H9 (cell line): ENCODE measurements around the gene MICU1. TPM values are rescaled to one million over a fixed set of nuclear protein-coding genes. Genes with fewer than 3 reads are reported as not detected.

Experiments used
- DNase-seq: peaks from one replicate; pipeline ENCODE4 v3.0.0-alpha.2; 2017
- H2AFZ ChIP-seq: one replicate; pipeline ENCODE4 v1.6.1; 2013; ENCODE audit warnings: mild to moderate bottlenecking, low read length, control low read depth, moderate library complexity
- H2AK5ac ChIP-seq: 2 replicates; pipeline ENCODE4 v1.6.1; 2013; ENCODE audit warnings: low read length, control low read depth, mixed read lengths; ENCODE audit not compliant: insufficient read length
- H2BK120ac ChIP-seq: one replicate; pipeline ENCODE4 v1.6.1; 2013; ENCODE audit warnings: low read depth, mild to moderate bottlenecking, low read length, control low read depth, inconsistent platforms; ENCODE audit not compliant: poor library complexity, severe bottlenecking
- H2BK12ac ChIP-seq: 2 replicates; pipeline ENCODE4 v1.6.1; 2013; ENCODE audit warnings: low read length, control low read depth, mixed read lengths, low read depth; ENCODE audit not compliant: insufficient read length
- H2BK15ac ChIP-seq: 2 replicates; pipeline ENCODE4 v1.6.1; 2013; ENCODE audit warnings: low read depth, low read length, control low read depth
- H2BK20ac ChIP-seq: one replicate; pipeline ENCODE4 v1.6.1; 2013; ENCODE audit warnings: low read depth, mild to moderate bottlenecking, low read length, control low read depth, inconsistent platforms; ENCODE audit not compliant: poor library complexity, severe bottlenecking
- H2BK5ac ChIP-seq: 2 replicates; pipeline ENCODE4 v1.6.1; 2013; ENCODE audit warnings: low read length, control low read depth, mixed read lengths; ENCODE audit not compliant: insufficient read length
- H3K14ac ChIP-seq: 2 replicates; pipeline ENCODE4 v1.6.1; 2013; ENCODE audit warnings: low read length, control low read depth; ENCODE audit not compliant: insufficient read depth
- H3K18ac ChIP-seq: 2 replicates; pipeline ENCODE4 v1.6.1; 2013; ENCODE audit warnings: low read depth, mild to moderate bottlenecking, mixed read lengths, low read length, control low read depth; ENCODE audit not compliant: insufficient read length
- H3K23ac ChIP-seq: 2 replicates; pipeline ENCODE4 v1.6.1; 2013; ENCODE audit warnings: low read length, control low read depth, mixed read lengths, low read depth; ENCODE audit not compliant: insufficient read length
- H3K23me2 ChIP-seq: 2 replicates; pipeline ENCODE4 v1.6.1; 2013; ENCODE audit warnings: low read depth, mild to moderate bottlenecking, mixed read lengths, low read length, control low read depth; ENCODE audit not compliant: insufficient read length, poor library complexity, severe bottlenecking
- H3K27ac ChIP-seq: 2 replicates; pipeline ENCODE4 v1.5.1; 2013; ENCODE audit warnings: low read length, control low read depth, mixed read lengths, low read depth; ENCODE audit not compliant: insufficient read length
- H3K27me3 ChIP-seq: 2 replicates; pipeline ENCODE4 v1.6.1; 2013; ENCODE audit warnings: low read length, control low read depth, inconsistent platforms; ENCODE audit not compliant: insufficient read depth
- H3K4ac ChIP-seq: 2 replicates; pipeline ENCODE4 v1.6.1; 2013; ENCODE audit warnings: low read depth, mild to moderate bottlenecking, control low read depth, inconsistent platforms, low read length, moderate library complexity
- H3K4me1 ChIP-seq: 2 replicates; pipeline ENCODE4 v1.6.1; 2013; ENCODE audit warnings: low read length, control low read depth, inconsistent platforms; ENCODE audit not compliant: insufficient read depth
- H3K4me2 ChIP-seq: 2 replicates; pipeline ENCODE4 v1.6.1; 2013; ENCODE audit warnings: low read length, control low read depth, mixed read lengths; ENCODE audit not compliant: insufficient read length, insufficient read depth
- H3K56ac ChIP-seq: 2 replicates; pipeline ENCODE4 v1.6.1; 2013; ENCODE audit warnings: low read depth, mild to moderate bottlenecking, mixed read lengths, low read length, control low read depth; ENCODE audit not compliant: insufficient read length
- H3K79me1 ChIP-seq: 2 replicates; pipeline ENCODE4 v1.6.1; 2013; ENCODE audit warnings: low read depth, mild to moderate bottlenecking, moderate library complexity, low read length, control low read depth, inconsistent platforms; ENCODE audit not compliant: insufficient read depth, poor library complexity, severe bottlenecking
- H3K79me2 ChIP-seq: 2 replicates; pipeline ENCODE4 v1.6.1; 2013; ENCODE audit warnings: low read length, control low read depth, inconsistent platforms; ENCODE audit not compliant: insufficient read depth
- H3K9ac ChIP-seq: 2 replicates; pipeline ENCODE4 v1.6.1; 2013; ENCODE audit warnings: low read length, control low read depth, mixed read lengths; ENCODE audit not compliant: insufficient read length; ENCODE audit errors: extremely low read depth
- H3K9me3 ChIP-seq: one replicate; pipeline ENCODE4 v1.6.1; 2013; ENCODE audit warnings: low read depth, low read length, inconsistent platforms; ENCODE audit not compliant: control insufficient read depth
- H3T11ph ChIP-seq: one replicate; pipeline ENCODE4 v1.6.1; 2013; ENCODE audit warnings: mild to moderate bottlenecking, low read length, control low read depth, inconsistent platforms
- H4K20me1 ChIP-seq: one replicate; pipeline ENCODE4 v1.6.1; 2013; ENCODE audit not compliant: control insufficient read depth, insufficient read length, insufficient read depth
- H4K5ac ChIP-seq: 2 replicates; pipeline ENCODE4 v1.6.1; 2013; ENCODE audit warnings: low read depth, mild to moderate bottlenecking, mixed read lengths, low read length, control low read depth; ENCODE audit not compliant: insufficient read length
- H4K8ac ChIP-seq: replicated peaks from 2 replicates; pipeline ENCODE4 v1.6.1; 2013; ENCODE audit warnings: low read length, control low read depth, mixed read lengths, low read depth; ENCODE audit not compliant: insufficient read length
- H4K91ac ChIP-seq: 2 replicates; pipeline ENCODE4 v1.6.1; 2013; ENCODE audit warnings: low read depth, mild to moderate bottlenecking, moderate library complexity, mixed read lengths, low read length, control low read depth; ENCODE audit not compliant: insufficient read length
- H3K27ac Mint-ChIP-seq, 3 experiments: 2 replicates in 2 of 3; 3 replicates in 1 of 3; pipeline ENCODE4 v1.8.0; 2020 to 2021; ENCODE audit warnings: mixed read lengths in 3 of 3, mild to moderate bottlenecking in 1 of 3, moderate library complexity in 1 of 3
- H3K27me3 Mint-ChIP-seq: 2 replicates; pipeline ENCODE4 v1.8.0; 2021; ENCODE audit warnings: low read depth, mild to moderate bottlenecking, moderate library complexity, mixed read lengths
- H3K36me3 Mint-ChIP-seq, 3 experiments: 2 replicates in 2 of 3; 3 replicates in 1 of 3; pipeline ENCODE4 v1.8.0; 2020 to 2021; ENCODE audit warnings: low read depth in 3 of 3, mixed read lengths in 3 of 3; ENCODE audit not compliant: insufficient read depth in 1 of 3
- H3K4me1 Mint-ChIP-seq, 2 experiments: 2 replicates each; pipeline ENCODE4 v1.8.0; 2020; ENCODE audit warnings: mixed read lengths in 2 of 2
- H3K4me3 Mint-ChIP-seq, 2 experiments: 2 replicates in 1 of 2; 3 replicates in 1 of 2; pipeline ENCODE4 v1.8.0; 2020 to 2021; ENCODE audit warnings: mild to moderate bottlenecking in 2 of 2, mixed read lengths in 2 of 2, moderate library complexity in 1 of 2
- H3K9me3 Mint-ChIP-seq, 2 experiments: 2 replicates in 1 of 2; 3 replicates in 1 of 2; pipeline ENCODE4 v1.8.0; 2020; ENCODE audit warnings: mild to moderate bottlenecking in 2 of 2, mixed read lengths in 2 of 2, moderate library complexity in 1 of 2
- WGBS: extraction: QIAGEN DNeasy Blood & Tissue Kit; methylation state at CpG from one replicate; pipeline ENCODE4 v1.1.7; 2013; ENCODE audit warnings: missing lambda C conversion rate, low lambda C conversion rate, mixed read lengths; ENCODE audit not compliant: insufficient read length; ENCODE audit errors: extremely low coverage; 5-methylcytosine and 5-hydroxymethylcytosine counted together
- total RNA-seq: library from RNA; stranded (reverse); gene quantifications from 2 replicates; pipeline ENCODE4 v1.2.1, GENCODE V29; 2021
- TF ChIP-seq, protein P1 (sequence below): fragments of 200-600 bp; sonication (generic); conservative IDR thresholded peaks from 3 replicates; pipeline ENCODE4 v1.8.0; 2021; ENCODE audit warnings: antibody characterized with exemption, mild to moderate bottlenecking

Gene MICU1
- total RNA-seq, 1 experiment from 2014 or later: 33.2 TPM

GRCh38 chr10:72665925-72666324, 40.0 kb upstream of the MICU1 start:
- no peak overlapping the region for H3K27ac ChIP-seq
- H4K8ac ChIP-seq: no peak overlapping the region
- no peak for DNase-seq
- no peak overlapping the region for H2BK5ac ChIP-seq
- no peaks in the 10 kb centered on the region for H3K4me1 ChIP-seq
- no peak overlapping the region for H2BK12ac ChIP-seq
- no peaks in the 10 kb centered on the region for H3K9me3 ChIP-seq
- no peaks in the 10 kb centered on the region for H3K79me1 ChIP-seq
- no peak overlapping the region for H2BK20ac ChIP-seq
- H3K27me3 ChIP-seq: no peaks in the 10 kb centered on the region
- H3K36me3 Mint-ChIP-seq: no peaks in the 10 kb centered on the region
- H3K4me2 ChIP-seq: no peak overlapping the region
- WGBS: no CpG with 5 or more reads among the region's 4 CpGs
- no peak overlapping the region for H3K56ac ChIP-seq
- H4K5ac ChIP-seq: no peak overlapping the region
- H4K91ac ChIP-seq: no peak overlapping the region
- no peaks in the 10 kb centered on the region for H4K20me1 ChIP-seq
- no peak overlapping the region for H3K27ac Mint-ChIP-seq
- H3K4me1 Mint-ChIP-seq: no peaks in the 10 kb centered on the region
- H3K27me3 Mint-ChIP-seq: no peaks in the 10 kb centered on the region
- H3K23ac ChIP-seq: no peak overlapping the region
- H3K18ac ChIP-seq: no peak overlapping the region
- H2BK15ac ChIP-seq: no peak overlapping the region
- no peaks in the 10 kb centered on the region for H3K23me2 ChIP-seq
- H2BK120ac ChIP-seq: no peak overlapping the region
- no peaks in the 10 kb centered on the region for H3K79me2 ChIP-seq
- H3T11ph ChIP-seq: no peak overlapping the region
- no peak overlapping the region for H3K14ac ChIP-seq
- H2AK5ac ChIP-seq: no peak overlapping the region
- no peak overlapping the region for H2AFZ ChIP-seq
- no peak overlapping the region for H3K4ac ChIP-seq
- no peak overlapping the region for H3K9ac ChIP-seq
- no peak overlapping the region for H3K4me3 Mint-ChIP-seq
- H3K9me3 Mint-ChIP-seq: no peaks in the 10 kb centered on the region
- TF ChIP-seq, protein P1, sequence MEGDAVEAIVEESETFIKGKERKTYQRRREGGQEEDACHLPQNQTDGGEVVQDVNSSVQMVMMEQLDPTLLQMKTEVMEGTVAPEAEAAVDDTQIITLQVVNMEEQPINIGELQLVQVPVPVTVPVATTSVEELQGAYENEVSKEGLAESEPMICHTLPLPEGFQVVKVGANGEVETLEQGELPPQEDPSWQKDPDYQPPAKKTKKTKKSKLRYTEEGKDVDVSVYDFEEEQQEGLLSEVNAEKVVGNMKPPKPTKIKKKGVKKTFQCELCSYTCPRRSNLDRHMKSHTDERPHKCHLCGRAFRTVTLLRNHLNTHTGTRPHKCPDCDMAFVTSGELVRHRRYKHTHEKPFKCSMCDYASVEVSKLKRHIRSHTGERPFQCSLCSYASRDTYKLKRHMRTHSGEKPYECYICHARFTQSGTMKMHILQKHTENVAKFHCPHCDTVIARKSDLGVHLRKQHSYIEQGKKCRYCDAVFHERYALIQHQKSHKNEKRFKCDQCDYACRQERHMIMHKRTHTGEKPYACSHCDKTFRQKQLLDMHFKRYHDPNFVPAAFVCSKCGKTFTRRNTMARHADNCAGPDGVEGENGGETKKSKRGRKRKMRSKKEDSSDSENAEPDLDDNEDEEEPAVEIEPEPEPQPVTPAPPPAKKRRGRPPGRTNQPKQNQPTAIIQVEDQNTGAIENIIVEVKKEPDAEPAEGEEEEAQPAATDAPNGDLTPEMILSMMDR: no peak
